HepG2 (cell line): Measurements from ENCODE around the gene PATL1. TPM values are rescaled to one million over a fixed set of nuclear protein-coding genes. Genes with fewer than 3 reads are reported as not detected.

Experiments
- AGO1 ChIP-seq: fragments of 200-400 bp; formaldehyde crosslinking; IDR thresholded peaks from 2 replicates; pipeline ENCODE4 v1.6.1; 2017; ENCODE audit warnings: mild to moderate bottlenecking, low read depth, low read length, moderate library complexity; ENCODE audit not compliant: poor library complexity, severe bottlenecking
- ATAD3A ChIP-seq: sonication (generic); formaldehyde crosslinking; IDR thresholded peaks from 2 replicates; pipeline ENCODE4 v1.4.0; 2020; ENCODE audit warnings: missing genetic modification reagents
- EHMT2 ChIP-seq: fragments of 200-600 bp; sonication (generic); IDR thresholded peaks from 2 replicates; pipeline ENCODE4 v1.7.0; 2017; ENCODE audit warnings: antibody characterized with exemption, low read depth, low read length, borderline replicate concordance
- FOXA3 ChIP-seq: IDR thresholded peaks from 2 replicates; pipeline ENCODE4 v1.6.1; 2016; ENCODE audit warnings: missing genetic modification reagents, missing compliant biosample characterization
- GATAD1 ChIP-seq: IDR thresholded peaks from 2 replicates; pipeline ENCODE4 v1.6.1; 2016; ENCODE audit warnings: missing genetic modification reagents, missing compliant biosample characterization
- GMEB2 ChIP-seq: IDR thresholded peaks from 2 replicates; pipeline ENCODE4 v1.6.1; 2016; ENCODE audit warnings: missing biosample characterization, missing genetic modification reagents, low read depth
- MTERF4 ChIP-seq: sonication (generic); formaldehyde crosslinking; IDR thresholded peaks from 2 replicates; pipeline ENCODE4 v1.8.0; 2023; ENCODE audit warnings: mild to moderate bottlenecking, missing genetic modification reagents
- MTF1 ChIP-seq: sonication (generic); formaldehyde crosslinking; IDR thresholded peaks from 2 replicates; pipeline ENCODE4 v1.5.0; 2020; ENCODE audit warnings: missing genetic modification reagents
- MYC ChIP-seq: sonication (generic); formaldehyde crosslinking; IDR thresholded peaks from 2 replicates; pipeline ENCODE4 v1.9.0; 2021; ENCODE audit warnings: missing genetic modification reagents, borderline replicate concordance
- MYNN ChIP-seq: sonication (generic); formaldehyde crosslinking; IDR thresholded peaks from 2 replicates; pipeline ENCODE4 v1.4.0; 2020; ENCODE audit warnings: mild to moderate bottlenecking, low read depth, missing genetic modification reagents
- NFYC ChIP-seq: IDR thresholded peaks from 2 replicates; pipeline ENCODE4 v1.6.1; 2016; ENCODE audit warnings: missing genetic modification reagents, missing compliant biosample characterization
- NRL ChIP-seq: sonication (generic); formaldehyde crosslinking; IDR thresholded peaks from 2 replicates; pipeline ENCODE4 v1.5.0; 2020; ENCODE audit warnings: missing genetic modification reagents, mild to moderate bottlenecking, moderate library complexity, borderline replicate concordance
- PCBP1 ChIP-seq: fragments of 200-400 bp; formaldehyde crosslinking; IDR thresholded peaks from 2 replicates; pipeline ENCODE4 v1.6.1; 2017; ENCODE audit warnings: mild to moderate bottlenecking, low read depth, low read length, borderline replicate concordance
- PHF21A ChIP-seq: sonication (generic); formaldehyde crosslinking; IDR thresholded peaks from 2 replicates; pipeline ENCODE4 v1.5.0; 2020; ENCODE audit warnings: mild to moderate bottlenecking, missing genetic modification reagents
- SMAD3 ChIP-seq: sonication (generic); formaldehyde crosslinking; IDR thresholded peaks from 2 replicates; pipeline ENCODE4 v1.4.0; 2020; ENCODE audit warnings: missing genetic modification reagents
- ZBTB1 ChIP-seq: sonication (generic); formaldehyde crosslinking; IDR thresholded peaks from 2 replicates; pipeline ENCODE4 v1.4.0; 2020; ENCODE audit warnings: missing genetic modification reagents, borderline replicate concordance
- ZBTB7B ChIP-seq: sonication (generic); formaldehyde crosslinking; IDR thresholded peaks from 2 replicates; pipeline ENCODE4 v1.4.0; 2020; ENCODE audit warnings: missing genetic modification reagents
- ZGPAT ChIP-seq: IDR thresholded peaks from 2 replicates; pipeline ENCODE4 v1.6.1; 2016; ENCODE audit warnings: mild to moderate bottlenecking
- ZNF121 ChIP-seq: sonication (generic); formaldehyde crosslinking; IDR thresholded peaks from 2 replicates; pipeline ENCODE4 v1.5.0; 2020; ENCODE audit warnings: mild to moderate bottlenecking, missing genetic modification reagents
- ZNF124 ChIP-seq: sonication (generic); formaldehyde crosslinking; IDR thresholded peaks from 2 replicates; pipeline ENCODE4 v1.4.0; 2020; ENCODE audit warnings: missing genetic modification reagents
- ZNF143 ChIP-seq: sonication (generic); formaldehyde crosslinking; IDR thresholded peaks from 2 replicates; pipeline ENCODE4 v1.4.0; 2020; ENCODE audit warnings: missing genetic modification reagents
- ZNF224 ChIP-seq: sonication (generic); formaldehyde crosslinking; IDR thresholded peaks from 2 replicates; pipeline ENCODE4 v1.5.0; 2020; ENCODE audit warnings: mild to moderate bottlenecking, missing genetic modification reagents
- ZNF337 ChIP-seq: sonication (generic); formaldehyde crosslinking; IDR thresholded peaks from 2 replicates; pipeline ENCODE4 v1.5.1; 2020; ENCODE audit warnings: missing genetic modification reagents, low read depth, mild to moderate bottlenecking, borderline replicate concordance
- ZNF430 ChIP-seq: sonication (generic); formaldehyde crosslinking; IDR thresholded peaks from 2 replicates; pipeline ENCODE4 v1.9.0; 2021; ENCODE audit warnings: mild to moderate bottlenecking, missing genetic modification reagents
- ZNF556 ChIP-seq: sonication (generic); formaldehyde crosslinking; IDR thresholded peaks from 2 replicates; pipeline ENCODE4 v1.4.0; 2020; ENCODE audit warnings: mild to moderate bottlenecking, missing genetic modification reagents, borderline replicate concordance
- ZNF557 ChIP-seq: sonication (generic); formaldehyde crosslinking; IDR thresholded peaks from 2 replicates; pipeline ENCODE4 v1.4.0; 2020; ENCODE audit warnings: missing genetic modification reagents
- ZNF703 ChIP-seq: sonication (generic); formaldehyde crosslinking; IDR thresholded peaks from 2 replicates; pipeline ENCODE4 v1.5.1; 2020; ENCODE audit warnings: missing genetic modification reagents, mild to moderate bottlenecking, moderate library complexity, borderline replicate concordance
- ZNF773 ChIP-seq: sonication (generic); formaldehyde crosslinking; IDR thresholded peaks from 2 replicates; pipeline ENCODE4 v1.4.0; 2020; ENCODE audit warnings: missing genetic modification reagents, borderline replicate concordance
- polyA plus RNA-seq, 8 experiments: library from polyadenylated mRNA; depleted of rRNA in 3 of 8; stranded (reverse) in 7 of 8; unstranded in 1 of 8; fragments of >200 nt; fragmentation: Illumina TruSeq in 4 of 8; extraction: Trizol in 4 of 8; gene quantifications; 2 replicates each; pipeline versions ENCODE4 v1.2.1 to v1.2.3, GENCODE V29; 2011 to 2016; ENCODE audit warnings: low read depth in 4 of 8, missing spikeins in 1 of 8, mixed read lengths in 1 of 8; ENCODE audit not compliant: insufficient read depth in 1 of 8
- total RNA-seq, 5 experiments: library from RNA; depleted of rRNA; stranded (reverse); fragments of >200 nt; fragmentation: Illumina TruSeq; extraction: Trizol; gene quantifications; 2 replicates each; pipeline ENCODE4 v1.2.3, GENCODE V29; 2016; ENCODE audit warnings: low read depth in 1 of 5

The PATL1 gene
- total and polyA plus RNA-seq, 2 of the 13 experiments (the other 11 are each of a cell fraction or from before 2014, with no cell fraction given): 12.9 to 26.8 TPM

GRCh38 chr11:59668950-59669610 lies at the start of gene PATL1 (continued):
- TF ChIP-seq MYC (CRISPR knock-in tag) (peak; percentile 54; the same call in 1 of the 2 replicates), ZBTB7B (CRISPR knock-in tag) (peak; percentile 53; the same call in 1 of the 2 replicates), PCBP1 (peak; percentile 64; the same call in 1 of the 2 replicates), ZNF430 (peak; percentile 69; the same call in 1 of the 2 replicates), ZNF224 (CRISPR knock-in tag) (peak; percentile 80; the same call in 1 of the 2 replicates), ZNF557 (CRISPR knock-in tag) (0 out of 2 replicates have a peak, but pooled peaks have one; percentile 41), GATAD1 (CRISPR knock-in tag) (no peak; the same call in 1 of the 2 replicates), ZNF121 (CRISPR knock-in tag) (no peak), ZNF773 (CRISPR knock-in tag) (no peak), ZGPAT (CRISPR knock-in tag) (peak; percentile 59), SMAD3 (CRISPR knock-in tag) (no peak), ZNF337 (CRISPR knock-in tag) (peak; percentile 76; the same call in 1 of the 2 replicates), ZBTB1 (no peak), AGO1 (no peak), ZNF556 (no peak), MTERF4 (CRISPR knock-in tag) (peak; percentile 71; the same call in 1 of the 2 replicates), EHMT2 (no peak), NFYC (CRISPR knock-in tag) (peak; percentile 8; the same call in 1 of the 2 replicates), NRL (CRISPR knock-in tag) (peak; percentile 76), ZNF124 (CRISPR knock-in tag) (0 out of 2 replicates have a peak, but pooled peaks have one; percentile 6), ZNF143 (no peak), FOXA3 (CRISPR knock-in tag) (0 out of 2 replicates have a peak, but pooled peaks have one; percentile 24), MYNN (CRISPR knock-in tag) (no peak), MTF1 (CRISPR knock-in tag) (peak; percentile 60; the same call in 1 of the 2 replicates), PHF21A (peak; percentile 74), GMEB2 (CRISPR knock-in tag) (0 out of 2 replicates have a peak, but pooled peaks have one; percentile 43), ATAD3A (CRISPR knock-in tag) (no peak), ZNF703 (CRISPR knock-in tag) (no peak)
